A673 (cell line): Measurements from ENCODE around the gene PXDN. TPM values are rescaled to one million over a fixed set of nuclear protein-coding genes. Genes with fewer than 3 reads are reported as not detected.
A peak's percentile ranks its signal among the peaks of the same experiment; 100 is the strongest.

ENCODE experiments used
- BruUV-seq: library from RNA; stranded (reverse); fragments of 400-500 nt; replicated peaks from 2 replicates; lab custom pipeline; 2021; lab: Mats Ljungman, UMichigan
- CTCF ChIA-PET: fragments of 300-600 bp; sonication (Branson Sonifier 250); formaldehyde crosslinking; loops from one replicate; lab custom pipeline; 2022; ENCODE audit warnings: antibody characterized with exemption; lab: Charles Lee
- POLR2A ChIA-PET: fragments of 300-600 bp; sonication (Branson Sonifier 250); formaldehyde crosslinking; loops from one replicate; lab custom pipeline; 2022; ENCODE audit warnings: antibody characterized with exemption; ENCODE audit not compliant: low non-redundant PET; lab: Charles Lee
- DNase-seq: peaks from one replicate; pipeline ENCODE4 v3.0.0-alpha.2; 2015; ENCODE audit warnings: low spot score
- H3K27ac ChIP-seq: fragments of 200-600 bp; sonication (generic); 2 replicates; pipeline ENCODE4 v1.5.1; 2016; ENCODE audit warnings: mixed run types, low read depth, mild to moderate bottlenecking, mixed read lengths, antibody characterized with exemption, low read length; ENCODE audit not compliant: poor library complexity, severe bottlenecking
- H3K27me3 ChIP-seq: fragments of 200-600 bp; sonication (generic); replicated peaks from 2 replicates; pipeline ENCODE4 v1.6.1; 2017; ENCODE audit warnings: mixed run types, low read depth, mild to moderate bottlenecking, mixed read lengths, antibody characterized with exemption, low read length; ENCODE audit not compliant: insufficient read depth, poor library complexity
- H3K36me3 ChIP-seq: fragments of 200-600 bp; sonication (generic); 2 replicates; pipeline ENCODE4 v1.6.1; 2016; ENCODE audit warnings: mixed run types, mild to moderate bottlenecking, mixed read lengths, antibody characterized with exemption, low read length; ENCODE audit not compliant: insufficient read depth, poor library complexity, severe bottlenecking
- H3K4me1 ChIP-seq: fragments of 200-600 bp; sonication (generic); 2 replicates; pipeline ENCODE4 v1.6.1; 2017; ENCODE audit warnings: mixed run types, mild to moderate bottlenecking, mixed read lengths, antibody characterized with exemption, low read length; ENCODE audit not compliant: insufficient read depth, poor library complexity, severe bottlenecking
- H3K4me3 ChIP-seq: fragments of 200-600 bp; sonication (generic); 2 replicates; pipeline ENCODE4 v1.5.1; 2016; ENCODE audit warnings: low read depth, mixed run types, mild to moderate bottlenecking, mixed read lengths, low read length; ENCODE audit not compliant: poor library complexity, severe bottlenecking
- H3K9me3 ChIP-seq: fragments of 200-600 bp; sonication (generic); 2 replicates; pipeline ENCODE4 v1.6.1; 2016; ENCODE audit warnings: mixed run types, low read depth, mild to moderate bottlenecking, mixed read lengths, antibody characterized with exemption, low read length; ENCODE audit not compliant: poor library complexity, severe bottlenecking
- CTCF ChIP-seq: fragments of 300-800, 200-600 bp; sonication (generic); conservative IDR thresholded peaks from 2 replicates; pipeline ENCODE4 v1.5.1; 2017; ENCODE audit warnings: low read depth, mild to moderate bottlenecking, antibody characterized with exemption, low read length, moderate library complexity, mixed read lengths
- EZH2 ChIP-seq: fragments of 200-600 bp; sonication (generic); IDR thresholded peaks from 2 replicates; pipeline ENCODE4 v1.6.1; 2017; ENCODE audit warnings: borderline replicate concordance, low read depth, mild to moderate bottlenecking, mixed read lengths, antibody characterized with exemption, low read length; ENCODE audit not compliant: poor library complexity, severe bottlenecking
- intact Hi-C: fragments of 100-400 bp; cut with micrococcal nuclease; formaldehyde crosslinking; loops from one replicate; pipeline ENCODE4 v1.10.0; 2022; ENCODE audit not compliant: unreplicated experiment
- total RNA-seq: library from RNA; stranded (reverse); gene quantifications from 2 replicates; pipeline ENCODE4 v1.2.3, GENCODE V29; 2021

The PXDN gene
- total RNA-seq, 1 experiment from 2014 or later: 162 TPM

- Histone ChIP-seq H3K27ac (peak overlapping the region; percentile 29), H3K9me3 (no peaks in the 10 kb centered on the region), H3K27me3 (no peaks in the 10 kb centered on the region), H3K36me3 (peaks cover 55% of the 10 kb centered on the region), H3K4me1 (peaks cover 18% of the 10 kb centered on the region), H3K4me3 (no peak overlapping the region)
- intact Hi-C loops: no loop called here
- BruUV-seq: no TSS peak
- TF ChIP-seq EZH2: no peak
- no peak for TF ChIP-seq CTCF
- POLR2A ChIA-PET: interaction anchor here (0.6 kb wide), 1 partner anchor 279 kb away, joined by 3 read pairs; no protein-coding TSS in a partner anchor
- peak; percentile 42 for DNase-seq
- CTCF ChIA-PET: interaction anchor here (0.6 kb wide), 1 partner anchor 86 kb away, joined by 3 read pairs; no protein-coding TSS in a partner anchor
Observed at GRCh38 chr2:1642066-1642861, 102.1 kb downstream of the PXDN start.

GRCh38 chr2:1641523-1641922, 102.8 kb downstream of the PXDN start:
- H3K27ac ChIP-seq: peak overlapping the region; percentile 29
- H3K4me1 ChIP-seq: peaks cover 18% of the 10 kb centered on the region
- peaks cover 53% of the 10 kb centered on the region for H3K36me3 ChIP-seq
- intact Hi-C loops: no loop called here
- H3K4me3 ChIP-seq: no peak overlapping the region
- DNase-seq: peak; percentile 83
- H3K9me3 ChIP-seq: no peaks in the 10 kb centered on the region
- no TSS peak for BruUV-seq
- TF ChIP-seq CTCF: no peak
- TF ChIP-seq EZH2: no peak
- POLR2A ChIA-PET: no interaction called here
- H3K27me3 ChIP-seq: no peaks in the 10 kb centered on the region
- CTCF ChIA-PET: no interaction called here

GRCh38 chr2:1640301-1641135, 103.8 kb downstream of the PXDN start:
- intact Hi-C loops: no loop called here
- POLR2A ChIA-PET: no interaction called here
- no peak for TF ChIP-seq CTCF
- no peak for TF ChIP-seq EZH2
- BruUV-seq: no TSS peak
- Histone ChIP-seq H3K27ac (peak overlapping the region; percentile 29), H3K4me1 (peaks cover 18% of the 10 kb centered on the region), H3K9me3 (no peaks in the 10 kb centered on the region), H3K27me3 (no peaks in the 10 kb centered on the region), H3K4me3 (no peak overlapping the region), H3K36me3 (peaks cover 59% of the 10 kb centered on the region)
- no peak for DNase-seq
- CTCF ChIA-PET: no interaction called here
